Sciatic nerve (tissue), 2 donors: ENCODE measurements around the gene E2F4. TPM values are rescaled to one million over a fixed set of nuclear protein-coding genes. Genes with fewer than 3 reads are reported as not detected.

Experiments
- ATAC-seq: fragments of 200-7000 bp; cut with Tn5 transposase; one replicate; pipeline ENCODE4 v1.9.1; 2020; ENCODE audit warnings: mild to moderate bottlenecking, moderate library complexity
- DNase-seq: peaks from one replicate; pipeline ENCODE4 v3.0.0-alpha.2; 2020; ENCODE audit warnings: low spot score
- intact Hi-C: fragments of 100-400 bp; cut with DNase I; formaldehyde crosslinking; loops from one replicate; pipeline ENCODE4 v1.14.2; 2022
- total RNA-seq: library from RNA; stranded (reverse); fragmentation: NEBNext Ultra II Directional; extraction: Animal tissue kit (Norgen Biotek cat#: 25700); gene quantifications from one replicate; pipeline ENCODE4 v1.2.1, GENCODE V29; 2021
- donor health status: DM: no; HTN: no; CAD: no.
- donor health status: DM: no; HTN: no; CAD: no.

The E2F4 gene
- total RNA-seq, 1 donor from 2014 or later, result 45.0 TPM

DNA sequence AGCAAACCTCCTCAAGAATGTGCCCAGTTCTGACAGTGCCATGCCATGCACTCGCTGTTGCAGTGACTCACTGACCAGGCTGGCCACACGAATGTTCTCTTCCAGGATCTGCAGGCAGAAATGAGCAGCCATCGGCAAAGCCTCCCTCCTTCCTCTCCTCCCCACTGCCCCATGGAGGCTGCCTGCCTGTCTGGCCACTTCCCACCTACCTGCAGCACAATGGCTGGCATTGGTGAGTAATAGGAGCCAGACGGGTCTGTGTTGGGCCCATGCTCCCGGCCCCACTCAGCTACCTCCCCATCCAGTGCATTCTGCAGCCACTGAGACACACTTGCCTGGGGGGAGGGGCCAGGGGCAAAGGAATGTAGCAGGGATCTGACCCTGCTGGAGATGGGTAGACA, 5.4 kb upstream of the E2F4 start:
- intact Hi-C loops, result no loop called here
- no peak for DNase-seq
- no peak for ATAC-seq

DNA sequence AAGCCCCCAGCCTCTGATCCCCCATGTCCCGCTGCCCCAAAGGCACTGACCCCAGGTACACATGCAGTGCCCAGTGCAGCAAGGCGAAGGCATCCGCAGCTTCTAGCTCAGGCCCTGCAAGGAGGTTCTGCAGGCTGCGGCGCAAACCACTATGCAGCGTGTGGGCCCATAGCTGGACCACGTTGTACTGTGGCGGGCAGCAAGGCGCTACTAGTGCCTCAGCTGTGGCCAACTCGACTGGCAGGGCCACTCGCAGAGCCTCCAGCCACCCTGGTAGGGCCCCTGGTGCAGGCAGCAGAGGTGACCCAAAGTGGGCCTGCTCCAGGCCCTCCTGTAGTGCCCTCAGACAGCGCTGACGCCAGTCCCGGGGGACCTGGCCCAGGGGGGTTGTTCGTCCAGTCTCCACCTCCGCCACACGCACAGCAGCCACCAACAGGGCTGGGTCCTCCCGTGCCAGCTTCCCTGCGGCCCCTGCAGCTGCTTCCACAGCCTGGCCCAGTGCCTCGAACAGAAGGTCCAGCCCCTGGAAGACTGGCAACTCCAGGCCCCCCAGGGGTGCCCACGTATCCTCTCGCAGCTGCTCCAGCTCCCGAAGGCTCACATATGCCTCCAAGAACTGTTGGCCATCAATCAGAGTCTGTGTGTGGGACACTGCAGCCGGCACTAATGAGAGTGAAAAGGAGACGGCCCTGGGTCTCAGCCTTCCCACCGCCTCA, 4.6 kb upstream of the E2F4 start:
- no peak for ATAC-seq
- DNase-seq, result no peak

DNA sequence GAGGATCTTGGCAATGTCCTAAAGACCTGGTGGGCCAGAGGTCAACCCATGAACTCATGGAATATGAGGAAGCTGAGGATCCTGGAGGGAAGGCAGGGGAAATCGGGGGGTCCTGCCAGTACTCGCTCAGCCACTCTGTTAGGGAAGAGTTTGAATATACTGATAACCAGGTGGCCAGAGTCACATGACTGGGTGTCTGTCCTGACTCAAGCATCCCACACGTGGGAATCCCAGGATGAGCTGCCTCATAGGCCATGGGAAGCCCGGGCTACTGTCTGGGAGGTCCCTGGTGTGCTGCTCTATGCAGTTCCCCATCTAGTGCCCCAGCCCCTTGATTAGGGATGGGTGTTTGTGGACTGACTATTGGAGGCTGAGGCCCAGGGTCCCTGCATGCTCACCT, 3.6 kb upstream of the E2F4 start:
- intact Hi-C loops, result no loop called here
- ATAC-seq (no peak), DNase-seq (no peak)

More for the DNA sequence above, 4.6 kb upstream of the E2F4 start:
- intact Hi-C loops, result no loop called here

DNA sequence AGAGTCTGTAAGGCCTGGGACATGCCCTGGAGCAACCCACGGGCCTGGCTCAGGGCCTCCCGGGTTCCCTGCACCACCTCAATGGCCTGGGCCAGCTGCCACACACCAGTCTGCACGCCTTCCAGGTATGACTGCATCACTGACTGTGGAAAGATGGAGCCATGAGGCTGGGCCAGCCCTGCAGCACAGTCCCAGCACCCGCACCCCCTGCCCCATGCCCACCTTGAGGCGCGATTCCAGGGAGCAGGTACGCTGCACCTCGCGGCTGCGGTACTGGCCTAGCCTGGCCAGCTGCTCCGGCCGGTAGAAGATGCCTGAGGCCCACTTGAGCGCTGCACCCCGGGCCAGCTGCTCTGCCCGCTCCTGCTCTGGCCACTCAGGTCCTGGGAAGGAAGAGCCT, 3.2 kb upstream of the E2F4 start:
- DNase-seq, result no peak
- ATAC-seq, result no peak

DNA sequence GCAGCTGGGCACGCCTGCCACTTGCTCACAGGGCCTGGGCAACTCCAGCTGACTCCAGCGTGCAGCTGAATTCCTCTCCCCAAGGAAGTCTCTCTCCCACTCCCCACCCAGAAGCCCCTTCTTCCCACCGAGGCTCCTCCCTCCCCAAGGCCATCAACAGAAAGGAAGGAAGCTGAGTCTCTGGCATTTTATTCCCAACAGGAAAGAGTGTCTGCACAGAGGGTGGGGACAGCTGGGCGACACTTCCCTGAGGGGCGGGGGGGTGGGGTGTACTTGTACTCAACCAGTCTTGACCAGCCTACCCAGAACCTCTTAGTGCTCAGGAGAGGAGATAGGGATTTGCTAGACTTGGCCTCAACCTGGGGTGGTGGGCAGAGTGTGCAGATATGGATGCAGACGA, 1.9 kb upstream of the E2F4 start, which contains the start of gene EXOC3L1:
Gene EXOC3L1 (minus strand): TSS at position 96 of the 400 bp plus-strand sequence. CDS start 460 bp downstream, outside the sequence.
- ATAC-seq (no peak), DNase-seq (no peak)
- intact Hi-C loops, result no loop called here

More for the DNA sequence above, 3.2 kb upstream of the E2F4 start:
- intact Hi-C loops, result no loop called here

DNA sequence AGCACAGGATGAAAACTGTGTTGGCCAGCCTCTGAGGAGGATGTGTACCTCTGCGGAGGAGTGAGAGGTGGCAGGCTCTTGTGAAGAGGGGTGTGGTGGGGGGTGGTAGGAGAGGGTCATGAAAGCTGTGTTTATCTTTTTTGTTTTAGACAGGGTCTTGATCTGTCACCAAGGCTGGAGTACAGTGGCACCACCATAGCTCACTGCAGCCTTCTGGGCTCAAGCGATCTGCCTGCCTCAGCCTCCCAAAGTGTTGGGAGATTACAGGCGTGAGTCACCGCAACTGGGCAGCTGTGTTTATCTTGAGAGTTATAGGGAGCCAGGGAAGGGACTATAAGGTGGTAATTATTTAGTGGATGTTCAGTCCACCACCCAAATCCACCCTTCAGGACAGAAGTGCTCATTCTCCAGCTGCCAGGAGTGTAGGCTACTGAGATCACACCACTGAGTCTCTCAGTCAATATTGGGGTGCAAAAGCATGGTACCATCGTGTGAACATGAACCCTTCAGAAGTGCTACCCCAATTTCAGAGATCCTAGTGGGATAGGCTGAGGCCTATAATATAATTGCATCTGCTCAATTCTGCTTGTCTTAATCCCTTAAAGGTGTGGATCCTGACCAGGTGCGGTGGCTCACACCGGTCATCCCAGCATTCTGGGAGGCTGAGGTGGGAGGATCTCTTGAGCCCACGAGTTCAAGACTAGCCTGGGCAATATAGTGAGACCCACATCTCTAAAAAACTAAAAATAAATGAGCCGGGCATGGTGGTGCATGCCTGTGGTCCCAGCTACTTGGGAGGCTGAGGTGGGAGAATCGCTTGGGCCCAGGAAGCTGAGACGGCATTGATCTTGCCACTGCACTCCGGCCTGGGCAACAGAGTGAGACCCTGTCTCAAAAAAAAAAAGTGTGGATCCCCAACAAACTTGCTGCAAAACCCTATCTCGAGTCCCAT, 1.2 kb upstream of the E2F4 start:
- no peak for DNase-seq

DNA sequence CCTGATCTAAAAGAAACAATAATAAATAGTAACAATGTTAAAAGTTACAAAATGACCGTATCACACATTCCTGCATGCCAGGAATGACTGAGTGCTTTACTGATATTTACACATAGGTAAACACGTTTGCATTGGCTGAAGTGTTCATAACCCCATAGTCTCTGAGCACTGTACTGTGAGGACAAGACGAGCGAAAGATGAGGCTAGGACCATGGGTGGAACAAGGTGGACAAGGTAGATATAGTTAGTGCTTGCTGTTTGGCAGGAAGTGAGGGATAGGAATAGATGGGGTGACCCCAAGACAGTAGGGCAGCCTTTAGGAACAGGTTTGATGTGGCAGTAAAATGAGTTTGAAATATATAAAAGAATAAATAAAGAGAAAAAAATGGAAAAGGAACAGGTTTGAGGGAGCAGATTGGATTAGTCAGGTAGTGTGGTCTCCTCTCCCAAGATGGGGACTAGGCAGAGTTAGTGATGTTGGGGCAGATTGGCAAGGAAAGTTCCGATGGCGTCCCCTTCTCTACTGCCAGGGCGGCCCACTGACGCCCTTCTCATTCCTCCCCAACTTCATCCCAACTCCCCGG, 452 bp upstream of the E2F4 start:
- no peak for DNase-seq
- ATAC-seq, result peak; percentile 2

More for the DNA sequence above, 1.2 kb upstream of the E2F4 start:
- intact Hi-C loops, result no loop called here
- ATAC-seq, result no peak

DNA sequence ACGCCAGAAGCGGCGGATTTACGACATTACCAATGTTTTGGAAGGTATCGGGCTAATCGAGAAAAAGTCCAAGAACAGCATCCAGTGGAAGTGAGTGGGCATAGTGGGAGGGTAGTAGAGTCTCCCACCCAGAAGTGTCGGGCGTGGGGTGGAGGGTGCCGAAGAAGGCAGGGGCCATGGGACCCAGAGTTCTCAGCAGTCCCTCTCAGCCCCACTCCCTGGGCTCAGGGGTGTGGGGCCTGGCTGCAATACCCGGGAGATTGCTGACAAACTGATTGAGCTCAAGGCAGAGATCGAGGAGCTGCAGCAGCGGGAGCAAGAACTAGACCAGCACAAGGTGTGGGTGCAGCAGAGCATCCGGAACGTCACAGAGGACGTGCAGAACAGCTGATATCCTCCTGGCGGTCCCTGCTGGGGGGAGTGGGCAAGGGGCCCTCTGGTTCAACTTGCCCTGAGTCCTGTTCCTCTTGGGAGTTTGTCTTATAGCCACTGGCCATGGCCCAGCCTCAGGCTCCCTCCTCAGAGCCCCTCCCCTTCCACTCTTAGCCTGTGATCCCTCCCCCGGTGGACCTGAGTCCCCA, 916 bp downstream of the E2F4 start:
- ATAC-seq (no peak), DNase-seq (no peak)
- intact Hi-C loops, result no loop called here

More for the DNA sequence above, 452 bp upstream of the E2F4 start:
- intact Hi-C loops, result no loop called here

DNA sequence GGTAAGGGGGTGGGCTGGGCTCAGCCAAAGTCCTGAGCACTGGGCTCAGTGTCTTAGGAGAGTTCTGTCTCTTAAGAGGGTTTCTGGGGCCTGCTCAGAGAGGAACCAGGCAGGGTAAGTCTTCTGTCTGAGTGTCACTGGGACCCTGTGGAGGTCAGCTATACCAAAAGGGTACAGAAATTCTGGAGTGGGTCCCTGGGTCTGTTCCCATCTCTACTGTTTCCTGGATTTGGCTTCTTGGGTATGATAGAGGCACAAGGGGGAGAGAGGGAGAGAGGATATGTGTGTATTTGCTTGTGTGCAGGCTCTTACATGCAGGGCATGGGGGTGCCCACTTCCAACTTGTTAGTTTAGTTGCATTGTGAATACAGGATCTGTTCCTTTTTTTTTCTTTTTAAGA, 1.6 kb downstream of the E2F4 start:
- intact Hi-C loops, result no loop called here
- no peak for DNase-seq
- no peak for ATAC-seq

DNA sequence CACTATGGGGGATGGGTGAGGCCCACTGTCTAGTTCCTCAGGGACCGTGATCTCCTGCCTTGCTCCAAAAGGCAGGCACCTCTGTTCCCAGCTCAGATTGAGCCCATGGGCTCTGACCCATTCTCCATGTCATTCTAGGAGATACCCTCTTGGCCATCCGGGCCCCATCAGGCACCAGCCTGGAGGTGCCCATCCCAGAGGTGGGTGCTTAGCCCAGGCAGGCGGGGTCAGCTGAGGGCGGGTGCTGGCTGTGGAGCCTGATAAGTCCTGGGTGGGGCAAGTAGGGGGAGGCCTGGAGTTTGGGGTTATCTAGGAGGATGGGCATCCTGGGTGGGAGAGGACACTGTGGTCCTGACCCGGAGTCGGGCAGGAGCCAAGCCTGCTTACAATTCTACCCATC, 2.3 kb downstream of the E2F4 start:
- intact Hi-C loops, result no loop called here
- DNase-seq (no peak), ATAC-seq (no peak)

DNA sequence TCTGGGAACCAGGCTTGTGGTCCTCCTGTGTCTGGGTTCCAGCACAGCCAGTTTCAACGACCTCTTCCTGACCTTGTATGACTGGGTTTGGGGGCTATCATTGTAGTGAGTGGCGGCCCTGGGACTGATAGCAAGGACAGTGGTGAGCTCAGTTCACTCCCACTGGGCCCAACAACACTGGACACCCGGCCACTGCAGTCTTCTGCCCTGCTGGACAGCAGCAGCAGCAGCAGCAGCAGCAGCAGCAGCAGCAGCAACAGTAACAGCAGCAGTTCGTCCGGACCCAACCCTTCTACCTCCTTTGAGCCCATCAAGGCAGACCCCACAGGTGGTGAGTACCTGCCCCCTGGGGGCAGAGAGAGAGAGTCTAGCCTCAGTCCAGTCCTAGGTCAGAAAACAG, 3.7 kb downstream of the E2F4 start:
- intact Hi-C loops, result no loop called here
- DNase-seq, result no peak
- no peak for ATAC-seq

DNA sequence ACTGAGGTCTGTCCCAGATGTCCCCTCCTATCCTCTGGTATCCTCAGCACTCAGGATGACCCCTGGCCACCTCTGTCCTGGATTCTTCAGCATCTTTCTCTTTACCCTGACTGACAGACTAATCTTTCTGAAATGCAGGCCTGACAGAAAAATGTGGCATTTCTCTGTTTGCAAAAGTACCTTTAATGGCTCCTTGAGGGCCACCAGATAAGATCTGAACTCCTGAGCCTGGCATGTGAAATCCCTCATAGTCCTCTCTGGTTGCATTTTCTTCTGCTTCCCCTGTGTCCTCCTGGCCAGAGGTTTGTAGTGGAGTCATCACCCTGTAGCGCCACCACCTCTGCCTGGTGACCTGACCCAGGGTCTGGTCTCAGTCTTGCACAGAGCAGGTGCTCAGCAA, 4.9 kb downstream of the E2F4 start:
- DNase-seq, result no peak
- intact Hi-C loops, result no loop called here
- ATAC-seq, result no peak

DNA sequence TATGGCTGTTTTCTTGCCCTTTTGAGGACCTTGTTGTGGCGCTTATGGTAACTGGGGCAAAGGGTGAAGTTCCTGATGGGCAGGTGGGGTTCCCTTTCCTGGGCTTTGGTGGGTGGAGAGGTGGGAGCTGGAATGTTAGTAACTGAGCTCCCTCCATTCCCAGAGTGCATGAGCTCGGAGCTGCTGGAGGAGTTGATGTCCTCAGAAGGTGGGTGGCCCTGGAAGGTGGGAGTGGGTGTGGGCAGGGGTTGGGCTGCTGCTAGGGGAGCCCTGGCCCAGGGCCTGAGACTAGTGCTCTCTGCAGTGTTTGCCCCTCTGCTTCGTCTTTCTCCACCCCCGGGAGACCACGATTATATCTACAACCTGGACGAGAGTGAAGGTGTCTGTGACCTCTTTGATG, 5.7 kb downstream of the E2F4 start:
- ATAC-seq (no peak), DNase-seq (no peak)
- intact Hi-C loops, result no loop called here

DNA sequence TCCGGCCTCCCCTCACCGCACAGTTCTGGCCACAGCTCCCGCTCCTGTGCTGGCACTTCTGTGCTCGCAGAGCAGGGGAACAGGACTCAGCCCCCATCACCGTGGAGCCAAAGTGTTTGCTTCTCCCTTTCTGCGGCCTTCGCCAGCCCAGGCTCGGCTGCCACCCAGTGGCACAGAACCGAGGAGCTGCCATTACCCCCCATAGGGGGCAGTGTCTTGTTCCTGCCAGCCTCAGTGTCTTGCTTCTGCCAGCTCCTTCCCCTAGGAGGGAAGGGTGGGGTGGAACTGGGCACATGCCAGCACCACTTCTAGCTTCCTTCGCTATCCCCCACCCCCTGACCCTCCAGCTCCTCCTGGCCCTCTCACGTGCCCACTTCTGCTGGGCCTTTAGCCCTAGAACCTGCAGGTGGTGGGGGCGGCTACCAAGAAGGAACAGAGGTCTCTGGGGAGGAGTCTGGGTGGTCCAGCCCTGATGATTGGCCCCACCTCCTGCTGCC, 6.3 kb downstream of the E2F4 start:
- DNase-seq, result no peak
- ATAC-seq, result peak; percentile 58
- intact Hi-C loops, result no loop called here

DNA sequence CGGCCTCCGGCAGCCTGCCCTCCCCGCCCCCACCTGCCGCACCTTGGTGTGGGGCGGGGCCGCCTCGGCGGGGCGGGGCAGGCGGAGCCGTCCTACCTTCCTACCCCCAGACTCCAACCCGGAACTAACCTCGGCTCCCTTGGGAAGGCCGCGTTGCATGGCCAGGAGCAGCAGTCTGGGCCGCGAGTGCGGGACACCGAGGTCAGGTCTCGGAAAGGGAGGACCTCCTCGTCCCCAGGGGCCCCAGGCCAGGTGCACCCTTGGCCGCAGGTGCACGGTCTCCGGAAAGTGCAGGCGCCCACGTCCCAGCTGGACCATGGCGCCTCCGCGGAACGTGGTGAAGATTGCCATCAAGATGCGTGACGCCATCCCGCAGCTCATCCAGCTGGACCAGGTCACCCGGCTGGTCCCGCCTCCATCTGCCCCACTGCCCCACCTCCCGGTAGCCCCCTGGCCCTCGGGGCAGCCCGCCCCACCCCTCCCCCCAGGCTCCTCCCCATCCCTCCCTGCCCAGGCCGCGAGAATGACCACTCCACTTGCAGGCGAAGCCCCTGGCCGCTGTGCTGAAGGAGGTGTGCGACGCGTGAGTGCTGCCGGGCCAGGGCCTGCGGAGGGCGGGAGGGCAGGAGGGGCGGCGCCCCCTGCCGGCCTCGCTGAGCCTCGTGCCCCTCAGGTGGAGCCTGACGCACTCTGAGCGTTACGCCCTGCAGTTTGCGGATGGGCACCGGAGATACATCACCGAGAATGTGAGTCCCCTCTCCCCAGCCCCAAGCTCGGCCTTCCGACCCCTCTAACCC, 7.3 kb downstream of the E2F4 start, which contains the start of gene ELMO3:
Gene ELMO3 (plus strand): TSS at position 121 of the 797 bp plus-strand sequence. CDS start 196 bp downstream, at position 317.
- intact Hi-C loops, result no loop called here
- no peak for DNase-seq
- ATAC-seq, result peak; percentile 45

DNA sequence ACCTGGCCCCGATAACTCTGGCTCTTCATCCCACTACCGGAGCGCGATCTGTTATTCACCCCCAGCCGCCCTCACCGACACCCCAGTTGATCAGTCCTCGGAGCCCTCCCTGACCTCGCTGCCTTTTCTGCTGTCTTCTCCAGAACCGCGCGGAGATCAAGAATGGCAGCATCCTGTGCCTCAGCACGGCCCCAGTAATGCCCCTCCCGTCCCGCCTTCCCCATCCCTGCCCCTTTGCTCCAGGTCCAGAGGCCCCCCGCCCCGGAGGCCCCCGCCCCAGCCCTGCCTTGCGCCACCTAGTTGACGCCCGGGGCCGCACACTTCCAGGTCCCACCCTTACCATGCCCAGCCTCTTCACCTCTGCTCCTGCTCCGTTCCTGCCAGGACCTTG, 7.8 kb downstream of the E2F4 start:
- DNase-seq (no peak), ATAC-seq (peak; percentile 25)
- intact Hi-C loops, result no loop called here

DNA sequence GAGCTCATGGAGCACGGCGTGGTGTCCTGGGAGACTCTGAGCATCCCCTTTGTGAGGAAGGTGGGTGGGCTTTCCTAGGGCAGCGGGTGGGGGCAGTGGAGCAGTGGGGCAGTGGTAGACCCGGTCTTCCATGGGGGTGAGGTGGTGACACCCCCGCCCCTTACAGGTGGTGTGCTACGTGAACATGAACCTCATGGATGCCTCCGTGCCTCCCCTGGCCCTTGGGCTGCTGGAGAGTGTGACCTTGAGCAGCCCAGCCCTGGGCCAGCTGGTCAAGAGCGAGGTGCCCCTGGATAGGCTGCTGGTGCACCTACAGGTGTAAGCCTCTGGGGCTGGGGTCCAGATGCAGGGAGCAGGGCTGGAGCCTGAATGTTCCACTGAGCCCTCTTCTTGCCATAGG, 8.5 kb downstream of the E2F4 start:
- no peak for DNase-seq
- ATAC-seq, result no peak
- intact Hi-C loops, result no loop called here
